ENCODE data around the gene ABHD3.

DNA sequence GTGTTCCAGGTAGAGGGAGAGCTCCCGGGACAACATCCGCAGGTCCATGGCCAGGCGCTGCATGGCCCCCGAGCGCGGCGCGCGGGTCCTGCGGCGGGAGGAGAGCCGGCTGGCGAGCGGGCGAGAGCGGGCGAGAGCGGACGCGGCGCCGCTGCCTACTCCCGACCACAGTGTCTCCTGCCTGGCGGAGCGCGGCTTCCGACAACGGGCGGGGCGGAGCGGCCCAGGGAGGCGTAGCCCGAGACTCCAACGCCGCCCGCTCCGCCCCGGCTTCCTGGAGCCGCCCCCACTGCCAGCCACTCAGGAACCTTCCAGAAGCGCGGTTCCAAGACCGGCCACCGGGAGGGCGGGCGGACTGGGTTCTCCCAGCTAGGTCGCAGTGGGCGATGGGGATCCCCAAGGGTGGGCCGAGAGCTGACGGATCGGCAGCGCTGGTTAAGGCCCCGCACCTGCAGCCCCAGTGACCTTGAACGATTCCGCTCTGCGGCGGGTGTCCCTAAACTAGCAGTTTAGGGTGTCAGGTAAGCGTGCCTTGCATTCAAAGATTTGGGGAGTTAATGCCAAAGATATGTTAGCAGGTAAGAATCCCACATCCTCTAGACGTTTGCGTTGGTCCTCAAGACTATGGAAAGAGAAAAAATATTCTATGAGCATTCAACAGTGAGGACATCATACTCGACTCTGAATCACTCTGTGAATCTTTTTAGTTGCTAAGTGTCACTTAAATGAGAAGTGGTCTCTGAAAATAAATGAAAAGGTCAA lies at the start of gene ABHD3:
- TF ChIP-seq CBX5 (IDR thresholded peaks at IDR 0.05; ENCODE audit: low read depth, low read length) = no peak
- TF ChIP-seq, protein P1, sequence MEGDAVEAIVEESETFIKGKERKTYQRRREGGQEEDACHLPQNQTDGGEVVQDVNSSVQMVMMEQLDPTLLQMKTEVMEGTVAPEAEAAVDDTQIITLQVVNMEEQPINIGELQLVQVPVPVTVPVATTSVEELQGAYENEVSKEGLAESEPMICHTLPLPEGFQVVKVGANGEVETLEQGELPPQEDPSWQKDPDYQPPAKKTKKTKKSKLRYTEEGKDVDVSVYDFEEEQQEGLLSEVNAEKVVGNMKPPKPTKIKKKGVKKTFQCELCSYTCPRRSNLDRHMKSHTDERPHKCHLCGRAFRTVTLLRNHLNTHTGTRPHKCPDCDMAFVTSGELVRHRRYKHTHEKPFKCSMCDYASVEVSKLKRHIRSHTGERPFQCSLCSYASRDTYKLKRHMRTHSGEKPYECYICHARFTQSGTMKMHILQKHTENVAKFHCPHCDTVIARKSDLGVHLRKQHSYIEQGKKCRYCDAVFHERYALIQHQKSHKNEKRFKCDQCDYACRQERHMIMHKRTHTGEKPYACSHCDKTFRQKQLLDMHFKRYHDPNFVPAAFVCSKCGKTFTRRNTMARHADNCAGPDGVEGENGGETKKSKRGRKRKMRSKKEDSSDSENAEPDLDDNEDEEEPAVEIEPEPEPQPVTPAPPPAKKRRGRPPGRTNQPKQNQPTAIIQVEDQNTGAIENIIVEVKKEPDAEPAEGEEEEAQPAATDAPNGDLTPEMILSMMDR (IDR thresholded peaks at IDR 0.05; ENCODE audit: control extremely low read depth in 1 of 3, insufficient read depth in 1 of 3, low read depth in 1 of 3, low read length in 3 of 3) = peak in 1 of 3 experiments; percentile 18; a peak in 1 of 4 replicates
- TF ChIP-seq TEAD4 (IDR thresholded peaks at IDR 0.05; ENCODE audit: low read depth, low read length) = no peak

All from H1 (cell line).